ENCODE results near the gene DYNC2H1. TPM values are rescaled to one million over a fixed set of nuclear protein-coding genes. Genes with fewer than 3 reads are reported as not detected.

DYNC2H1 gene
- total RNA-seq, 1 experiment from 2014 or later = 12.4 TPM

GRCh38 chr11:103398829-103399228, 289.6 kb downstream of the DYNC2H1 start:
- intact Hi-C loops (cut with micrococcal nuclease; ENCODE audit: unreplicated experiment) = no loop called here
- DNase-seq (ENCODE audit: low read depth, low spot score) = no peak
- in situ Hi-C loops (cut with HindIII; ENCODE audit: low pct_unique_long_range_greater_than_20kb, low sequenced_read_pairs) = no loop called here
- ATAC-seq = no peak
- no TSS peak for BruUV-seq (replicated peaks)
- Histone ChIP-seq H3K4me3 (ENCODE audit: low read depth in 2 of 2, low read length in 2 of 2) (no peak overlapping the region), H3K9me3 (ENCODE audit: control insufficient read depth, insufficient read depth, low read depth, low read length) (no peaks in the 10 kb centered on the region), H3K27me3 (ENCODE audit: control insufficient read depth, insufficient read depth, low read length) (no peaks in the 10 kb centered on the region), H3K36me3 (ENCODE audit: control insufficient read depth, insufficient read depth, low read length) (no peaks in the 10 kb centered on the region), H3K27ac (ENCODE audit: low read length) (no peak overlapping the region), H3K4me1 (ENCODE audit: control insufficient read depth, insufficient read depth, low read length) (no peaks in the 10 kb centered on the region)
- CTCF ChIA-PET = no interaction called here
- TF ChIP-seq POLR2AphosphoS5 (IDR thresholded peaks at IDR 0.05; ENCODE audit: low read depth, low read length) (no peak), SIN3A (IDR thresholded peaks at IDR 0.05; ENCODE audit: borderline replicate concordance, insufficient read depth, low read depth, low read length) (no peak), REST (IDR thresholded peaks at IDR 0.05; ENCODE audit: insufficient read depth in 1 of 2, low read depth in 2 of 2, low read length in 1 of 2) (no peak), CTCF (IDR thresholded peaks at IDR 0.05) (no peak), TCF7L2 (IDR thresholded peaks at IDR 0.05; ENCODE audit: low read depth, low read length) (no peak)
- POLR2A ChIA-PET = no interaction called here

- intact Hi-C loops (cut with micrococcal nuclease; ENCODE audit: unreplicated experiment) = no loop called here
- Histone ChIP-seq H3K27me3 (ENCODE audit: control insufficient read depth, insufficient read depth, low read length) (no peaks in the 10 kb centered on the region), H3K4me1 (ENCODE audit: control insufficient read depth, insufficient read depth, low read length) (no peaks in the 10 kb centered on the region), H3K9me3 (ENCODE audit: control insufficient read depth, insufficient read depth, low read depth, low read length) (no peaks in the 10 kb centered on the region), H3K4me3 (ENCODE audit: low read depth in 2 of 2, low read length in 2 of 2) (no peak overlapping the region), H3K27ac (ENCODE audit: low read length) (no peak overlapping the region), H3K36me3 (ENCODE audit: control insufficient read depth, insufficient read depth, low read length) (no peaks in the 10 kb centered on the region)
- TSS peak; percentile 21 for BruUV-seq (replicated peaks)
- in situ Hi-C loops (cut with HindIII; ENCODE audit: low pct_unique_long_range_greater_than_20kb, low sequenced_read_pairs) = no loop called here
- no peak for TF ChIP-seq CTCF (IDR thresholded peaks at IDR 0.05)
- TF ChIP-seq POLR2AphosphoS5 (IDR thresholded peaks at IDR 0.05; ENCODE audit: low read depth, low read length) = no peak
- TF ChIP-seq SIN3A (IDR thresholded peaks at IDR 0.05; ENCODE audit: borderline replicate concordance, insufficient read depth, low read depth, low read length) = no peak
- no peak for TF ChIP-seq TCF7L2 (IDR thresholded peaks at IDR 0.05; ENCODE audit: low read depth, low read length)
- TF ChIP-seq REST (IDR thresholded peaks at IDR 0.05; ENCODE audit: insufficient read depth in 1 of 2, low read depth in 2 of 2, low read length in 1 of 2) = no peak
- ChIA-PET POLR2A (no interaction called here), CTCF (no interaction called here)
- DNase-seq (ENCODE audit: low read depth, low spot score) (no peak), ATAC-seq (no peak)
Measured at GRCh38 chr11:103406357-103406756, 297.1 kb downstream of the DYNC2H1 start.

Measured in Panc1 (cell line).